ENCODE data around the gene CNTFR. TPM values are rescaled to one million over a fixed set of nuclear protein-coding genes. Genes with fewer than 3 reads are reported as not detected.

CNTFR gene
- total and polyA plus RNA-seq, 2 of the 8 experiments (the other 6 are each of a cell fraction or from before 2014, with no cell fraction given), result 1.2 to 4.2 TPM

- no peak for FAIRE-seq
- WGBS, 2 experiments (ENCODE audit: extremely low coverage in 1 of 2, insufficient coverage in 1 of 2, insufficient read length in 1 of 2, insufficient replicate concordance in 2 of 2, low coverage in 1 of 2, low lambda C conversion rate in 2 of 2, missing lambda C conversion rate in 1 of 2), result 82% methylated on average over 3 of the region's 3 CpGs; no CpG with 5 or more reads in 1 of the 2 experiments
- no peak overlapping the region for H3K9ac ChIP-seq (replicated peaks in 1 of 4; ENCODE audit: extremely low read depth in 1 of 4, low read depth in 3 of 4, low read length in 3 of 4)
- TF ChIP-seq BRCA1 (IDR thresholded peaks at IDR 0.05; ENCODE audit: low read depth, low read length) (no peak), CREB1 (IDR thresholded peaks at IDR 0.05) (no peak)
Measured at GRCh38 chr9:34634551-34635248, 45.2 kb upstream of the CNTFR start.

More at GRCh38 chr9:34634551-34635248, 45.2 kb upstream of the CNTFR start:
- H3K4me2 ChIP-seq (ENCODE audit: insufficient read depth in 1 of 2, low read depth in 2 of 2, low read length in 2 of 2), result no peak overlapping the region
- peaks cover 2 to 11% (median 8%) of the 10 kb centered on the region in 4 experiments; a peak in 4 of 7 replicates for H3K4me1 ChIP-seq (replicated peaks in 1 of 4; ENCODE audit: control insufficient read depth in 3 of 4, insufficient read depth in 4 of 4, low read length in 3 of 4)
- H3K23ac ChIP-seq (ENCODE audit: insufficient read length), result no peak overlapping the region
- peaks cover 0 to 11% of the 10 kb centered on the region in 2 experiments for H4K20me1 ChIP-seq (replicated peaks in 1 of 2; ENCODE audit: control insufficient read depth in 1 of 2, insufficient read depth in 2 of 2, low read length in 2 of 2)
- no peak overlapping the region for H2BK12ac ChIP-seq (ENCODE audit: low read depth, low read length)
- peaks cover 0 to 6% (median 2%) of the 10 kb centered on the region in 4 experiments; a peak in 3 of 8 replicates for H3K36me3 ChIP-seq (ENCODE audit: control insufficient read depth in 2 of 4, insufficient read depth in 4 of 4, low read length in 3 of 4)
- no peaks in the 10 kb centered on the region for H3K9me3 ChIP-seq (ENCODE audit: insufficient read depth in 2 of 2, low read depth in 1 of 2, low read length in 1 of 2)
- H3K23me2 ChIP-seq (ENCODE audit: low read depth, low read length), result peaks cover 9% of the 10 kb centered on the region
- no peak overlapping the region for H3K18ac ChIP-seq (ENCODE audit: extremely low read depth, low read length)
- no peak overlapping the region for H3K14ac ChIP-seq (ENCODE audit: insufficient read length)
- no peak overlapping the region for H4K91ac ChIP-seq (replicated peaks; ENCODE audit: insufficient read length, low read length)
- H3K56ac ChIP-seq (replicated peaks; ENCODE audit: insufficient read length, low read depth, low read length), result no peak overlapping the region
- H2BK5ac ChIP-seq (ENCODE audit: low read depth, low read length), result no peak overlapping the region
- H3K79me1 ChIP-seq (ENCODE audit: low read depth, low read length), result peaks cover 10% of the 10 kb centered on the region
- H3K27ac ChIP-seq (ENCODE audit: low read depth, low read length), result no peak overlapping the region
- no peak overlapping the region for H2BK120ac ChIP-seq (replicated peaks; ENCODE audit: low read depth, low read length)
- ChIA-PET POLR2A (ENCODE audit: partially characterized antibody) (interaction anchor here (1.1 to 11.3 kb wide), 7 partner anchors 9 to 30 kb away, joined by 3 to 127 read pairs (median 5); partner anchors contain the start of genes GALT, IL11RA and RPP25L), CTCF (ENCODE audit: partially characterized antibody) (interaction anchor here (0.6 to 18.5 kb wide), 34 partner anchors 10 to 376 kb away, joined by 3 to 401 read pairs (median 4); partner anchors contain the start of genes CCL27, DCTN3, GALT and IL11RA)
- H2BK15ac ChIP-seq (ENCODE audit: low read length), result no peak overlapping the region
- H2AFZ ChIP-seq (ENCODE audit: low read length), result no peak overlapping the region
- H3K27me3 ChIP-seq (replicated peaks in 1 of 4; ENCODE audit: control insufficient read depth in 3 of 4, extremely low read depth in 1 of 4, insufficient read depth in 3 of 4, low read length in 3 of 4), result peaks cover 7 to 23% (median 19%) of the 10 kb centered on the region in 4 experiments
- no peak overlapping the region for H4K5ac ChIP-seq (ENCODE audit: insufficient read length, low read depth, low read length)
- no peak overlapping the region for H3K4me3 ChIP-seq (ENCODE audit: extremely low read depth in 1 of 4, insufficient read depth in 2 of 4, low read depth in 3 of 4, low read length in 4 of 4)
- H3K4ac ChIP-seq (replicated peaks; ENCODE audit: insufficient read length, low read depth, low read length), result no peak overlapping the region
- H3K79me2 ChIP-seq (ENCODE audit: control insufficient read depth in 1 of 2, insufficient read depth in 2 of 2, low read length in 2 of 2), result peaks cover 0 to 11% of the 10 kb centered on the region in 2 experiments; a peak in 2 of 4 replicates
- H4K8ac ChIP-seq (ENCODE audit: extremely low read depth, insufficient read depth, low read length), result no peak overlapping the region
- DNase-seq (ENCODE audit: low read depth in 1 of 2, low spot score in 2 of 2), result no peak
- H2BK20ac ChIP-seq (ENCODE audit: low read length), result no peak overlapping the region
- H2AK5ac ChIP-seq (ENCODE audit: low read depth, low read length), result no peak overlapping the region

All from H1 (cell line).